RPMI7951 (cell line): ENCODE results near the gene NWD2. TPM values are rescaled to one million over a fixed set of nuclear protein-coding genes. Genes with fewer than 3 reads are reported as not detected.
A peak's percentile ranks its signal among the peaks of the same experiment; 100 is the strongest.

Source experiments
- DNase-seq: peaks from one replicate; pipeline ENCODE4 v3.0.0-alpha.2; 2012; ENCODE audit warnings: low read depth
- total RNA-seq: library from RNA; depleted of rRNA; stranded (reverse); fragments of >200 nt; shearing (Covaris generic); gene quantifications from 2 replicates; pipeline ENCODE4 v1.2.3, GENCODE V29; 2014

NWD2 gene
- total RNA-seq, 1 experiment from 2014 or later: not detected

- no peak for DNase-seq
Observed at GRCh38 chr4:37279894-37280592, 35.5 kb downstream of the NWD2 start.

GRCh38 chr4:37299468-37299867, 54.9 kb downstream of the NWD2 start:
- no peak for DNase-seq

- no peak for DNase-seq
Observed at GRCh38 chr4:37304612-37305011, 60.1 kb downstream of the NWD2 start.

GRCh38 chr4:37305984-37306383, 61.4 kb downstream of the NWD2 start:
- no peak for DNase-seq

GRCh38 chr4:37317104-37317643, 72.6 kb downstream of the NWD2 start:
- DNase-seq: no peak

GRCh38 chr4:37320513-37321235, 76.1 kb downstream of the NWD2 start:
- DNase-seq: no peak

GRCh38 chr4:37322122-37322521, 77.6 kb downstream of the NWD2 start:
- DNase-seq: no peak

- no peak for DNase-seq
Observed at GRCh38 chr4:37324546-37324945, 80.0 kb downstream of the NWD2 start.

GRCh38 chr4:37326852-37327251, 82.3 kb downstream of the NWD2 start:
- no peak for DNase-seq

- DNase-seq: no peak
Observed at GRCh38 chr4:37338972-37339371, 94.4 kb downstream of the NWD2 start.

- DNase-seq: no peak
Observed at GRCh38 chr4:37358748-37359147, 114.2 kb downstream of the NWD2 start.

- no peak for DNase-seq
Observed at GRCh38 chr4:37359261-37359660, 114.7 kb downstream of the NWD2 start.

- DNase-seq: peak; percentile 42
Observed at GRCh38 chr4:37365888-37366287, 121.3 kb downstream of the NWD2 start.

- DNase-seq: no peak
Observed at GRCh38 chr4:37367901-37368300, 123.4 kb downstream of the NWD2 start.

- DNase-seq: no peak
Observed at GRCh38 chr4:37370052-37370451, 125.5 kb downstream of the NWD2 start.

- no peak for DNase-seq
Observed at GRCh38 chr4:37381040-37381668, 136.6 kb downstream of the NWD2 start.

GRCh38 chr4:37383579-37384229, 139.2 kb downstream of the NWD2 start:
- DNase-seq: peak; percentile 11

GRCh38 chr4:37385424-37385823, 140.9 kb downstream of the NWD2 start:
- DNase-seq: no peak

GRCh38 chr4:37388681-37389365, 144.3 kb downstream of the NWD2 start:
- no peak for DNase-seq

- DNase-seq: no peak
Observed at GRCh38 chr4:37389366-37389765, 144.8 kb downstream of the NWD2 start.

GRCh38 chr4:37389967-37390580, 145.5 kb downstream of the NWD2 start:
- peak; percentile 42 for DNase-seq
